NCI-H226 (cell line): ENCODE data around the gene KCTD7.
"Not testable (repeated sequence)": the region's sequence is repeated elsewhere in the genome, so short reads cannot be mapped to it uniquely, and the experiment has no call there.

Experiments used
- DNase-seq: peaks from one replicate; pipeline ENCODE4 v3.0.0-alpha.2; 2015

Gene KCTD7

GRCh38 chr7:66683770-66684123, 55.1 kb downstream of the KCTD7 start:
- DNase-seq: no peak

- DNase-seq: not testable (repeated sequence)
Measured at GRCh38 chr7:66685663-66686062, 57.0 kb downstream of the KCTD7 start.

DNA sequence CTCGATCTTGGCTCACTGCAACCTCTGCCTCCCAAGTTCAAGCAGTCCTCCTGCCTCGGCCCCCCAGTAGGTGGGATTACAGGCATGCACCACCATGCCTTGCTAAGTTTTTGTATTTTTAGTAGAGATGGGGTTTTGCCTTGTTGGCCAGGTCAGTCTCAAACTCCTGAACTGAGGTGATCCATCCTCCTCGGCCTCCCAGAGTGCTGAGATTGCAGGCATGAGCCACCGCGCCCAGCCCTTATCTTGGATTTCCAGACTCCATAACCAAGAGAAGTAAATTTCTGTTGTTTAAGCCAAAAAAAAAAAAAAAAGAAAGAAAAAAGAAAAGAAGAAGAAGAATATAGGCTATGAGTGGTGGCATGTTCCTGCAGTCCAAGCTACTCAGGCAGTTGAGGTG, 58.5 kb downstream of the KCTD7 start:
- DNase-seq: no peak

GRCh38 chr7:66687672-66688071, 59.0 kb downstream of the KCTD7 start:
- not testable (repeated sequence) for DNase-seq

- DNase-seq: no peak
Measured at GRCh38 chr7:66689081-66689480, 60.4 kb downstream of the KCTD7 start.

DNA sequence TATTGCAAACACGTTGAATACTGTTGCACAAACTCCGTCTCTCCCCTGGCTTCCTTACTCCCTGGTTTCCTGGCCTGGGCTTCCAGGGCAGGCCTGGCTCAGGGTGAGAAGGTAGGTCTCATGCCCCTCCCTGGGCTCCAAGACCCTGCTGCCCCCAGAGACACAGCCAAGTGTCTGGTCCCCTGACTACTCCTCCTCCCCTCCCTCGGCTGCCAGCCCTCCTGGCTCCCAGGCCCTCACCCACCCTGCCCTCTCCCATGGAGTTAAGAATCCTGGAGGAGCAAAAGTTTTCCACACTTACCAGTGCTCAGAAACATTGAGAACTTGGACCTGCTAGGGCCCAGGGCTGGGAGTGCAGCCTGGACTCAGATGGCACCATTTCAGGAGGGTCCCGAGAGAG, 64.7 kb downstream of the KCTD7 start:
- no peak for DNase-seq
